Endothelial cell of umbilical vein (primary cell): ENCODE measurements around the gene TH. TPM values are rescaled to one million over a fixed set of nuclear protein-coding genes. Genes with fewer than 3 reads are reported as not detected.

ENCODE experiments used
- BruUV-seq: library from RNA; stranded (reverse); fragments of 400-500 nt; replicated peaks from 2 replicates; lab custom pipeline; 2021; lab: Mats Ljungman, UMichigan
- CTCF ChIA-PET: fragments of 300-600, 350-600 bp; sonication (Branson Sonifier 250); formaldehyde crosslinking; loops from one replicate; lab custom pipeline; 2021; ENCODE audit warnings: antibody characterized with exemption, inconsistent platforms; lab: Charles Lee
- POLR2A ChIA-PET: fragments of 300-600, 350-600 bp; sonication (Branson Sonifier 250); formaldehyde crosslinking; loops from one replicate; lab custom pipeline; 2021; ENCODE audit warnings: antibody characterized with exemption, inconsistent platforms; lab: Charles Lee
- DNase-seq: peaks from one replicate; pipeline ENCODE4 v3.0.0-alpha.2; 2011; ENCODE audit warnings: low read depth, low spot score
- FAIRE-seq: peaks from 2 replicates; lab custom pipeline; 2011; peaks lifted over from hg19 to GRCh38; lab: Jason Lieb, UNC
- H2AFZ ChIP-seq: 2 replicates; pipeline ENCODE4 v1.6.0; 2012; ENCODE audit warnings: low read depth, low read length, control low read depth, inconsistent platforms
- H3K27ac ChIP-seq: 2 replicates; pipeline ENCODE4 v1.5.1; 2011; ENCODE audit warnings: low read depth, mild to moderate bottlenecking, control low read depth, low read length, moderate library complexity; ENCODE audit not compliant: insufficient read depth
- H3K27me3 ChIP-seq, 2 experiments: 2 replicates each; pipeline versions ENCODE4 v1.6.0 to v1.6.1; 2011; ENCODE audit warnings: low read length in 2 of 2, mixed read lengths in 1 of 2; ENCODE audit not compliant: control insufficient read depth in 2 of 2, insufficient read depth in 2 of 2
- H3K36me3 ChIP-seq, 2 experiments: 2 replicates in 1 of 2; 3 replicates in 1 of 2; pipeline ENCODE4 v1.5.1; 2011; ENCODE audit warnings: low read length in 2 of 2, mild to moderate bottlenecking in 1 of 2, moderate library complexity in 1 of 2; ENCODE audit not compliant: control insufficient read depth in 2 of 2, insufficient read depth in 2 of 2; ENCODE audit errors: extremely low read depth in 1 of 2
- H3K4me1 ChIP-seq: 3 replicates; pipeline ENCODE4 v1.5.1; 2011; ENCODE audit warnings: mild to moderate bottlenecking, low read length; ENCODE audit not compliant: control insufficient read depth, insufficient read depth; ENCODE audit errors: extremely low read depth
- H3K4me2 ChIP-seq: 2 replicates; pipeline ENCODE4 v1.6.1; 2011; ENCODE audit warnings: low read length, control low read depth, mixed read lengths; ENCODE audit not compliant: insufficient read depth
- H3K4me3 ChIP-seq, 3 experiments: fragments of 200-600 bp in 1 of 3; sonication (generic), shearing (Covaris generic) in 1 of 3; replicated peaks in 1 of 3; 2 replicates each; pipeline ENCODE4 v1.5.1; 2011 to 2016; ENCODE audit warnings: control low read depth in 3 of 3, low read length in 3 of 3, mild to moderate bottlenecking in 2 of 3, inconsistent platforms in 1 of 3, low read depth in 1 of 3, moderate library complexity in 1 of 3; ENCODE audit not compliant: insufficient read depth in 1 of 3
- H3K79me2 ChIP-seq: 2 replicates; pipeline ENCODE4 v1.6.0; 2012; ENCODE audit warnings: low read length, inconsistent platforms; ENCODE audit not compliant: control insufficient read depth, insufficient read depth
- H3K9ac ChIP-seq: replicated peaks from 2 replicates; pipeline ENCODE3; 2011; ENCODE audit warnings: low read length, control low read depth; ENCODE audit not compliant: insufficient read depth; ENCODE audit errors: extremely low read depth
- H3K9me1 ChIP-seq: replicated peaks from 3 replicates; pipeline ENCODE4 v1.6.0; 2011; ENCODE audit warnings: mild to moderate bottlenecking, low read length; ENCODE audit not compliant: control insufficient read depth, insufficient read depth; ENCODE audit errors: extremely low read depth
- H3K9me3 ChIP-seq: replicated peaks from 2 replicates; pipeline ENCODE4 v1.5.1; 2012; ENCODE audit warnings: low read length, inconsistent platforms; ENCODE audit not compliant: control insufficient read depth, insufficient read depth
- H4K20me1 ChIP-seq: replicated peaks from 2 replicates; pipeline ENCODE3; 2011; ENCODE audit warnings: mild to moderate bottlenecking, low read length; ENCODE audit not compliant: control insufficient read depth, insufficient read depth; ENCODE audit errors: extremely low read depth
- EZH2 ChIP-seq: IDR thresholded peaks from 2 replicates; pipeline ENCODE4 v1.6.1; 2012; ENCODE audit warnings: borderline replicate concordance, low read depth, mild to moderate bottlenecking, moderate library complexity, low read length, inconsistent platforms; ENCODE audit not compliant: severe bottlenecking
- FOS ChIP-seq: IDR thresholded peaks from 2 replicates; pipeline ENCODE4 v1.6.1; 2011; ENCODE audit warnings: mild to moderate bottlenecking, low read length, moderate library complexity, borderline replicate concordance; ENCODE audit not compliant: insufficient read depth
- GATA2 ChIP-seq: IDR thresholded peaks from 2 replicates; pipeline ENCODE4 v1.7.0; 2011; ENCODE audit warnings: low read depth, mild to moderate bottlenecking, moderate library complexity, mixed read lengths, low read length; ENCODE audit not compliant: insufficient read length, insufficient read depth
- JUN ChIP-seq: IDR thresholded peaks from 2 replicates; pipeline ENCODE4 v1.6.1; 2011; ENCODE audit warnings: borderline replicate concordance, low read depth; ENCODE audit not compliant: insufficient read length, insufficient read depth
- MYC ChIP-seq: IDR thresholded peaks from one replicate; pipeline ENCODE4 v1.6.1; 2011; ENCODE audit warnings: mild to moderate bottlenecking, low read depth, low read length
- POLR2A ChIP-seq: IDR thresholded peaks from 2 replicates; pipeline ENCODE4 v1.6.1; 2012; ENCODE audit warnings: low read depth, mild to moderate bottlenecking, control low read depth, low read length
- POLR2AphosphoS5 ChIP-seq: IDR thresholded peaks from 2 replicates; pipeline ENCODE4 v1.6.1; 2012; ENCODE audit warnings: low read depth, mild to moderate bottlenecking, control low read depth, low read length, moderate library complexity; ENCODE audit not compliant: insufficient read depth
- dilution Hi-C: fragments of 300-500 bp; cut with MboI; formaldehyde crosslinking; loops from one replicate; pipeline ENCODE4 v1.15.0; 2019; ENCODE audit warnings: low sequenced_read_pairs; ENCODE audit not compliant: extremely low pct_ligation_motif_present
- intact Hi-C: fragments of 100-400 bp; cut with micrococcal nuclease; formaldehyde crosslinking; loops from one replicate; pipeline ENCODE4 v1.10.0; 2022
- polyA plus RNA-seq, 4 experiments: library from polyadenylated mRNA; depleted of rRNA in 3 of 4; stranded (reverse) in 3 of 4; unstranded in 1 of 4; fragments of >200 nt; gene quantifications; 2 replicates each; pipeline versions ENCODE4 v1.2.1 to v1.2.3, GENCODE V29; 2011 to 2012; ENCODE audit warnings: missing spikeins in 1 of 4
- total RNA-seq: library from RNA; stranded (reverse); gene quantifications from 2 replicates; pipeline ENCODE4 v1.2.3, GENCODE V29; 2021
- TF ChIP-seq, protein P1 (sequence below), 2 donors: IDR thresholded peaks; 1 replicate in 1 of 2; 2 replicates in 1 of 2; pipeline ENCODE4 v1.5.1; 2011; ENCODE audit warnings: low read length in 2 of 2, mild to moderate bottlenecking in 2 of 2, moderate library complexity in 2 of 2, control low read depth in 1 of 2, inconsistent platforms in 1 of 2, low read depth in 1 of 2; ENCODE audit not compliant: insufficient read depth in 1 of 2; ENCODE audit errors: extremely low read depth in 1 of 2
- TF ChIP-seq, protein P2 (sequence below): IDR thresholded peaks from 2 replicates; pipeline ENCODE4 v1.6.1; 2011; ENCODE audit not compliant: insufficient read depth, insufficient read length

TH gene
- total and polyA plus RNA-seq, 2 donors (not counting 3 experiments of a cell fraction or from before 2014, with no cell fraction given), result not detected

DNA sequence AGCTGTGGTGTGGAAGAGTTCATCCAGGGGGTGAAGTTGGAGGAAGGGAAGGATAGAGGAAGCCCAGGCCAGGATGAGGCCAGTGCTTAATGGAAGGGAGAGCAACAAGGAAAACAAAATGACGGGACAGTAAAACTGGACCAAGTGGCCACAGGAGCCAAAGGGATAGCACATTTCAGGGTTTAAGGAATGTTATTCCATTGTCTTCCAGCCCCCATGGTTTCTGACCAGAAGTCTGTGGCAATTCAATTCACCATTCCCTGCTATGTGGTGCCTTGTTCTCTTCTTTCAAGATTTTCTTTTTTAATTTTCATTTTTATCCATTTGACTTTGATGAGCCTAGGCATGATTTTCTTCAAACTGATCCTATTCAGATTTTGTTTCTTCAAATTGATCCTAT, 54.9 kb downstream of the TH start:
- ChIA-PET CTCF (no interaction called here), POLR2A (no interaction called here)
- H3K9ac ChIP-seq, result no peak overlapping the region
- no peaks in the 10 kb centered on the region for H4K20me1 ChIP-seq
- intact Hi-C loops (no loop called here), dilution Hi-C loops (no loop called here)
- no peaks in the 10 kb centered on the region for H3K36me3 ChIP-seq
- peaks cover 0 to 7% of the 10 kb centered on the region in 2 experiments for H3K27me3 ChIP-seq
- no TSS peak for BruUV-seq
- H3K9me3 ChIP-seq, result no peaks in the 10 kb centered on the region
- H3K4me2 ChIP-seq, result no peak overlapping the region
- H3K4me3 ChIP-seq, result no peak overlapping the region
- H3K27ac ChIP-seq, result no peak overlapping the region
- no peak for DNase-seq
- FAIRE-seq, result no peak
- H3K79me2 ChIP-seq, result no peaks in the 10 kb centered on the region
- no peak overlapping the region for H2AFZ ChIP-seq
- TF ChIP-seq, protein P1, sequence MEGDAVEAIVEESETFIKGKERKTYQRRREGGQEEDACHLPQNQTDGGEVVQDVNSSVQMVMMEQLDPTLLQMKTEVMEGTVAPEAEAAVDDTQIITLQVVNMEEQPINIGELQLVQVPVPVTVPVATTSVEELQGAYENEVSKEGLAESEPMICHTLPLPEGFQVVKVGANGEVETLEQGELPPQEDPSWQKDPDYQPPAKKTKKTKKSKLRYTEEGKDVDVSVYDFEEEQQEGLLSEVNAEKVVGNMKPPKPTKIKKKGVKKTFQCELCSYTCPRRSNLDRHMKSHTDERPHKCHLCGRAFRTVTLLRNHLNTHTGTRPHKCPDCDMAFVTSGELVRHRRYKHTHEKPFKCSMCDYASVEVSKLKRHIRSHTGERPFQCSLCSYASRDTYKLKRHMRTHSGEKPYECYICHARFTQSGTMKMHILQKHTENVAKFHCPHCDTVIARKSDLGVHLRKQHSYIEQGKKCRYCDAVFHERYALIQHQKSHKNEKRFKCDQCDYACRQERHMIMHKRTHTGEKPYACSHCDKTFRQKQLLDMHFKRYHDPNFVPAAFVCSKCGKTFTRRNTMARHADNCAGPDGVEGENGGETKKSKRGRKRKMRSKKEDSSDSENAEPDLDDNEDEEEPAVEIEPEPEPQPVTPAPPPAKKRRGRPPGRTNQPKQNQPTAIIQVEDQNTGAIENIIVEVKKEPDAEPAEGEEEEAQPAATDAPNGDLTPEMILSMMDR (IDR thresholded peaks at IDR 0.05; ENCODE audit: extremely low read depth in 1 of 2, insufficient read depth in 1 of 2, low read depth in 1 of 2, low read length in 2 of 2), result no peak
- TF ChIP-seq GATA2 (no peak), JUN (no peak), POLR2A (no peak), POLR2AphosphoS5 (no peak), FOS (no peak), EZH2 (no peak), MYC (no peak)
- TF ChIP-seq, protein P2, sequence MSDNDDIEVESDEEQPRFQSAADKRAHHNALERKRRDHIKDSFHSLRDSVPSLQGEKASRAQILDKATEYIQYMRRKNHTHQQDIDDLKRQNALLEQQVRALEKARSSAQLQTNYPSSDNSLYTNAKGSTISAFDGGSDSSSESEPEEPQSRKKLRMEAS, result no peak
- H3K9me1 ChIP-seq, result no peaks in the 10 kb centered on the region
- H3K4me1 ChIP-seq, result no peaks in the 10 kb centered on the region
